G401 (cell line): ENCODE measurements around the gene PCDHB9. TPM values are rescaled to one million over a fixed set of nuclear protein-coding genes. Genes with fewer than 3 reads are reported as not detected.
A peak's percentile ranks its signal among the peaks of the same experiment; 100 is the strongest.
"Not testable (repeated sequence)": the region's sequence is repeated elsewhere in the genome, so short reads cannot be mapped to it uniquely, and the experiment has no call there.

ENCODE experiments used
- DNase-seq: peaks from one replicate; pipeline ENCODE4 v3.0.0-alpha.2; 2015; ENCODE audit warnings: low spot score
- in situ Hi-C: cut with HindIII; loops from 2 replicates; pipeline ENCODE4 v1.10.0; 2016; ENCODE audit warnings: low sequenced_read_pairs, mixed read lengths
- total RNA-seq: library from RNA; depleted of rRNA; stranded (reverse); fragments of >200 nt; shearing (Covaris generic); gene quantifications from 2 replicates; pipeline ENCODE4 v1.2.3, GENCODE V29; 2014; rRNA removed

The PCDHB9 gene
- 0.18 and 7.3 TPM in 2 replicates for total RNA-seq

DNA sequence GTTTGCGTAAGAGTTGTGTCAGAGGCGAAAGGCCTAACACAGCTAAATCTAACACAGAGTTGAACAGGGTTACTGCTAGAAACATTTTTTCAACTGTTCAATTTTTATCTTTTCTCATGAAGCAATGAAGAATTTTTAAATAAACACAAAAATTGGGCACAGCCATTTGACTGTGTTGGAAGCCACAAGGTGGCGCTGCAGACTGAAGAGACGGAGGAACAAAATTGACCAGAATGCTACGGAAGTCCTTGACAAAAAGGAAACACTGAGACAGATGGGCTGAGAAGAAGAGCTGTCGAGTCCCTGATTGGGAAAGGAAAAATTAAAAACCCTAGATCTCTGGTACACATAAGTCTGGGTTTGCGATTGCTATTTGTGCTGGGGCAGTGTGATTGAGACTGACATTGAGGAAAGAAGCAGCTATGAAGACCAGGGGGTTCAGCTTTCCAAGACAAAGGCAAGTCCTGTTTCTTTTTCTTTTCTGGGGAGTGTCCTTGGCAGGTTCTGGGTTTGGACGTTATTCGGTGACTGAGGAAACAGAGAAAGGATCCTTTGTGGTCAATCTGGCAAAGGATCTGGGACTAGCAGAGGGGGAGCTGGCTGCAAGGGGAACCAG lies at the start of gene PCDHB9:
Gene PCDHB9 (plus strand): TSS at position 265 of the 616 bp plus-strand sequence. CDS start 158 bp downstream, at position 423.
- in situ Hi-C loops: loop anchor here (25.0 kb wide), 1 partner anchor 375 kb away; no protein-coding TSS in a partner anchor
- peak; percentile 34 for DNase-seq

DNA sequence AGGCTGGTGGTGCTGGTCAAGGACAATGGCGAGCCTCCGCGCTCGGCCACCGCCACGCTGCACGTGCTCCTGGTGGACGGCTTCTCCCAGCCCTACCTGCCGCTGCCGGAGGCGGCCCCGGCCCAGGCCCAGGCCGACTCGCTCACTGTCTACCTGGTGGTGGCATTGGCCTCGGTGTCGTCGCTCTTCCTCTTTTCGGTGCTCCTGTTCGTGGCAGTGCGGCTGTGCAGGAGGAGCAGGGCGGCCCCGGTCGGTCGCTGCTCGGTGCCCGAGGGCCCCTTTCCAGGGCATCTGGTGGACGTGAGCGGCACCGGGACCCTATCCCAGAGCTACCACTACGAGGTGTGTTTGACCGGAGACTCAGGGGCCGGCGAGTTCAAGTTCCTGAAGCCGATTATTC lies 49.6 kb upstream of the PCDHB9 start:
- DNase-seq, in situ Hi-C loops: not testable (repeated sequence)

DNA sequence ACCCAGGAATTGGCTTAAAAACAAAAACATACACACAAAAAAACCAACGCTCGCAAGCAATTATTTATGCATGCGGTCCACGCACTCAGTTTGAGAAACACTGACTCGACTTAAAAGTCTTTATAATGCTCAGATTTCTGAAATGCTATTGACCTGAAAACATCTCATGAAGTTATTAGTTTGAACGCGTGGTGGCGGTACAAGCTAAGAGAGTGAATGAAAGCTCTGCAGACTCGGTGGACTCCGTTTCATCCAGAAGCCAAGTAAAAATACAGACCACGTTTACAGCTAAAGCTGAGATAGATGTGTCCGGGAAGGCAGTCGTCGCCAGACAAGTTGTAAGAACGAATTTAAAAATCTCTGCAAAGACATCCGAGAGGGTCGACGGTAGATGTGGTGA lies 37.1 kb upstream of the PCDHB9 start, which contains the start of gene PCDHB6:
Gene PCDHB6 (plus strand): TSS at position 246 of the 400 bp plus-strand sequence. CDS start 201 bp downstream, outside the sequence.
- in situ Hi-C loops: no loop called here
- DNase-seq: peak; percentile 39

DNA sequence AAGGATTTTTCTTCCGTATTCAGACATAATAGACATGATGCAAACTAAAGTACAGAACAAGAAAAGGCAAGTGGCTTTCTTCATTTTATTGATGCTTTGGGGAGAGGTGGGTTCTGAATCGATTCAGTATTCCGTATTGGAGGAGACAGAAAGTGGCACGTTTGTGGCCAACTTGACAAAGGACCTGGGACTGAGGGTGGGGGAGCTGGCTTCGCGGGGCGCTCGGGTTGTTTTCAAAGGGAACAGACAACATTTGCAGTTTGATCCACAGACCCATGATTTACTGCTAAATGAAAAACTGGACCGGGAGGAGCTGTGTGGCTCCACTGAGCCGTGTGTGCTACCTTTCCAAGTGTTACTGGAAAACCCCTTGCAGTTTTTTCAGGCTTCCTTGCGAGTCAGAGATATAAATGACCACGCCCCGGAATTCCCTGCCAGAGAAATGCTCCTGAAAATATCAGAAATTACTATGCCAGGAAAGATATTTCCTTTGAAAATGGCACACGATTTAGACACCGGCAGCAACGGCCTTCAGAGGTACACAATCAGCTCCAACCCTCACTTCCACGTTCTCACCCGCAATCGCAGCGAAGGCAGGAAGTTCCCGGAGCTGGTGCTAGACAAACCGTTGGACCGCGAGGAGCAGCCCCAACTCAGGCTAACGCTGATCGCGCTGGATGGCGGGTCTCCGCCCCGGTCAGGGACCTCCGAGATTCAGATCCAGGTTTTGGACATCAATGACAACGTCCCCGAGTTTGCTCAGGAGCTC lies 36.6 kb upstream of the PCDHB9 start:
- no peak for DNase-seq
- in situ Hi-C loops: no loop called here

DNA sequence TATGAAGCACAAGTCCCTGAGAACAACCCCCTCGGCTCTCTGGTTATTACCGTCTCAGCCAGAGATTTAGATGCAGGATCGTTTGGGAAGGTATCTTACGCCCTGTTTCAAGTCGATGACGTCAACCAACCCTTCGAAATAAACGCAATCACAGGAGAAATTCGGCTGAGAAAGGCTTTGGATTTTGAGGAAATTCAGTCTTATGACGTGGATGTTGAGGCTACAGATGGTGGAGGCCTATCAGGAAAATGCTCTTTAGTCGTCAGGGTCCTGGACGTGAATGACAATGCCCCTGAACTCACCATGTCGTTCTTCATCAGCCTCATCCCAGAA lies 36.0 kb upstream of the PCDHB9 start:
- DNase-seq: no peak
- in situ Hi-C loops: no loop called here

DNA sequence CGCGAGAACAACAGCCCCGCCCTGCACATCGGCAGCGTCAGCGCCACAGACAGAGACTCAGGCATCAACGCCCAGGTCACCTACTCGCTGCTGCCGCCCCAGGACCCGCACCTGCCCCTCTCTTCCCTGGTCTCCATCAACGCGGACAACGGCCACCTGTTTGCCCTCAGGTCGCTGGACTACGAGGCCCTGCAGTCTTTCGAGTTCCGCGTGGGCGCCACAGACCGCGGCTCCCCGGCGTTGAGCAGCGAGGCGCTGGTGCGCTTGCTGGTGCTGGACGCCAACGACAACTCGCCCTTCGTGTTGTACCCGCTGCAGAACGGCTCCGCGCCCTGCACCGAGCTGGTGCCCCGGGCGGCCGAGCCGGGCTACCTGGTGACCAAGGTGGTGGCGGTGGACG lies 35.3 kb upstream of the PCDHB9 start:
- in situ Hi-C loops: not testable (repeated sequence)

DNA sequence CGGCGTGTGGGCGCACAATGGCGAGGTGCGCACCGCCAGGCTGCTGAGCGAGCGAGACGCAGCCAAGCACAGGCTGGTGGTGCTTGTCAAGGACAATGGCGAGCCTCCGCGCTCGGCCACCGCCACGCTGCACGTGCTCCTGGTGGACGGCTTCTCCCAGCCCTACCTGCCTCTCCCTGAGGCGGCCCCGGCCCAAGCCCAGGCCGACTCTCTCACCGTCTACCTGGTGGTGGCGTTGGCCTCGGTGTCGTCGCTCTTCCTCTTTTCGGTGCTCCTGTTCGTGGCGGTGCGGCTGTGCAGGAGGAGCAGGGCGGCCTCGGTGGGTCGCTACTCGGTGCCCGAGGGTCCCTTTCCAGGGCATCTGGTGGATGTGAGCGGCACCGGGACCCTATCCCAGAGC lies 34.9 kb upstream of the PCDHB9 start:
- DNase-seq, in situ Hi-C loops: not testable (repeated sequence)

More for the DNA sequence above, 35.3 kb upstream of the PCDHB9 start:
- DNase-seq: not testable (repeated sequence)

DNA sequence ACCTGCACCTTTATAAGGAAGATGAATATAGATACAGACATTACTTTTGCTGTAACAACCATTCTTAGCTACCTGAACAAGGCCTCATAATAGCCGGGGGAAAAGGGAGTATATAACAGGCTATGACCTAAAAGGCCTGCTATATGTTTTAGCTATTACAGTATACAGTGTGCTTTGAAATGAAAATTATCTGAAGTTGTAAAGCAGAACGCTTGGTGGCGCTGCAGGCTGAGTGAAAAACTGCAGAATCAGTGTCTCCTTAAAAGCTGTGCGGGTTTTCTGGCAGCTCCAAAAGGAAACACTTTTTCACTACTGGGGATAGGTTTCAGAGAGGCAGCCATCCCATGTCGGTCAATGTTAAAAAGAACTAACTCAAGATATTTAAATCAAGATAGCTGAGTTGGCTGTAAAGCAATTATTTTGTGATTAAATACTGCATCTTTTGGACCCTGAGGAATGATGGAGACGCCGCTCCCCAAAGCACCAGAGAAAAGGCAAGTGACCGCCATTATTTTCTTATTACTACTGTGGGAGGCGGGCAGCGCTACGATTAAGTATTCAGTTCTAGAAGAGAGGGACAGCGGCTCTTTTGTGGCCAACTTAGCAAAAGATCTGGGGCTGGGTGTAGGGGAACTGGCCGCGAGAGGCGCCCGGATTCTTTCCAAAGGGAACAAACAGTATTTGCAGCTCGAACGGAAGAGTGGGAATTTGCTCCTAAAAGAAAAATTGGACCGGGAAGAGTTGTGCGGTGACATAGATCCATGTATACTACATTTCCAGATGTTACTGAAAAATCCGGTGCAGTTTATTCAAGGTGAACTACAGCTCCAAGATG lies 31.2 kb upstream of the PCDHB9 start:
- in situ Hi-C loops: no loop called here
- no peak for DNase-seq

DNA sequence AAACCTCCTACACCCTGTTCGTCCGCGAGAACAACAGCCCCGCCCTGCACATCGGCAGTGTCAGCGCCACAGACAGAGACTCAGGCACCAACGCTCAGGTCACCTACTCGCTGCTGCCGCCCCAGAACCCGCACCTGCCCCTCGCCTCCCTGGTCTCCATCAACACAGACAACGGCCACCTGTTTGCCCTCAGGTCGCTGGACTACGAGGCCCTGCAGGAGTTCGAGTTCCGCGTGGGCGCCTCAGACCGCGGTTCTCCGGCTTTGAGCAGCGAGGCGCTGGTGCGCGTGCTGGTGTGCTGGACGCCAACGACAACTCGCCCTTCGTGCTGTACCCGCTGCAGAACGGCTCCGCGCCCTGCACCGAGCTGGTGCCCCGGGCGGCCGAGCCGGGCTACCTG lies 29.6 kb upstream of the PCDHB9 start:
- in situ Hi-C loops, DNase-seq: not testable (repeated sequence)

DNA sequence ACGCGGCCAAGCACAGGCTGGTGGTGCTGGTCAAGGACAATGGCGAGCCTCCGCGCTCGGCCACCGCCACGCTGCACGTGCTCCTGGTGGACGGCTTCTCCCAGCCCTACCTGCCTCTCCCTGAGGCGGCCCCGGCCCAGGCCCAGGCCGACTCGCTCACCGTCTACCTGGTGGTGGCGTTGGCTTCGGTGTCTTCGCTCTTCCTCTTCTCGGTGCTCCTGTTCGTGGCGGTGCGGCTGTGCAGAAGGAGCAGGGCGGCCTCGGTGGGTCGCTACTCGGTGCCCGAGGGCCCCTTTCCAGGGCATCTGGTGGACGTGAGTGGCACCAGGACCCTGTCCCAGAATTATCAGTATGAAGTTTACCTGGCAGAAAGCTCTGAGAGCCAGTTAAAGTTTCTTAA lies 29.1 kb upstream of the PCDHB9 start:
- in situ Hi-C loops, DNase-seq: not testable (repeated sequence)

DNA sequence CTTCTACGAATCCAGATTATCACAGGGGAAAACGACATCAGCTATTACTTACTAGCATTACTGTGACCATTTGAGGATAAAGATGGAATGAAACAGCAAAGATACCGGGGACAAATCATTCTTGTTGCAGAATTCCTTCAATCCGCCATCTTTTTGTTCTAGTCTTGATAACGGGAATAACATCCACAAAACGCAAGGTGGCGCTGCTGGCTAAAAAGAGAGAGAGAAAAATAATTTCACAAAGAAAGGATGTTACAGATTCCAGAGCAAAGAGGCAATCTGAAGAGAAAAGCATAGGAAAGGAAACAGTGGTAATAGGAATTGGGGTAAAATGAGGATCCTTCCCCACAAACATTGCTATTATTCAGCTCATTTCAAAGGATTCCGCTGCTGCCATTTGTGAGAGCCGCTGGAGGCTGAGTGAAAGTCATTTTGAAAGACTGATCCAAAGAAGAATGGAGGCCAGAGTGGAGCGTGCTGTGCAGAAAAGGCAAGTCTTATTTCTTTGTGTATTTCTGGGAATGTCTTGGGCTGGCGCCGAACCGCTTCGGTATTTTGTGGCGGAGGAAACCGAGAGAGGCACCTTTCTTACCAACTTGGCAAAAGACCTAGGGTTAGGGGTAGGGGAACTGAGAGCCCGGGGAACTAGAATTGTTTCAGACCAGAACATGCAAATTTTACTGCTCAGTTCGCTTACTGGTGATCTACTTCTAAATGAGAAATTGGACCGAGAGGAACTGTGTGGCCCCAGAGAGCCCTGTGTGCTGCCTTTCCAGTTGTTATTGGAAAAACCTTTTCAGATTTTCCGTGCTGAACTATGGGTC lies 14.4 kb upstream of the PCDHB9 start, which contains the start of gene PCDHB7:
Gene PCDHB7 (plus strand): TSS at position 264 of the 824 bp plus-strand sequence. CDS start 192 bp downstream, at position 456.
- in situ Hi-C loops: no loop called here
- DNase-seq: peak; percentile 30

DNA sequence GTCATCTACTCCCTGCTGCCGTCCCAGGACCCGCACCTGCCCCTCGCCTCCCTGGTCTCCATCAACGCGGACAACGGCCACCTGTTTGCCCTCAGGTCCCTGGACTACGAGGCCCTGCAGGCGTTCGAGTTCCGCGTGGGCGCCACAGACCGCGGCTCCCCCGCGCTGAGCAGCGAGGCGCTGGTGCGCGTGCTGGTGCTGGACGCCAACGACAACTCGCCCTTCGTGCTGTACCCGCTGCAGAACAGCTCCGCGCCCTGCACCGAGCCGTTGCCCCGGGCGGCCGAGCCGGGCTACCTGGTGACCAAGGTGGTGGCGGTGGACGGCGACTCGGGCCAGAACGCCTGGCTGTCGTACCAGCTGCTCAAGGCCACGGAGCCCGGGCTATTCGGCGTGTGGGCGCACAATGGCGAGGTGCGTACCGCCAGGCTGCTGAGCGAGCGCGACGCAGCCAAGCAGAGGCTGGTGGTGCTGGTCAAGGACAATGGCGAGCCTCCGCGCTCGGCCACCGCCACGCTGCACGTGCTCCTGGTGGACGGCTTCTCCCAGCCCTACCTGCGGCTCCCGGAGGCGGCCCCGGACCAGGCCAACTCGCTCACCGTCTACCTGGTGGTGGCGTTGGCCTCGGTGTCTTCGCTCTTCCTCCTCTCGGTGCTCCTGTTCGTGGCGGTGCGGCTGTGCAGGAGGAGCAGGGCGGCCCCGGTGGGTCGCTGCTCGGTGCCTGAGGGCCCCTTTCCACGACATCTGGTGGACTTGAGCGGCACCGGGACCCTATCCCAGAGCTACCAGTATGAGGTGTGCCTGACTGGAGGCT lies 12.5 kb upstream of the PCDHB9 start:
- in situ Hi-C loops: loop anchor here (25.0 kb wide), 1 partner anchor 388 kb away; no protein-coding TSS in a partner anchor
- not testable (repeated sequence) for DNase-seq

DNA sequence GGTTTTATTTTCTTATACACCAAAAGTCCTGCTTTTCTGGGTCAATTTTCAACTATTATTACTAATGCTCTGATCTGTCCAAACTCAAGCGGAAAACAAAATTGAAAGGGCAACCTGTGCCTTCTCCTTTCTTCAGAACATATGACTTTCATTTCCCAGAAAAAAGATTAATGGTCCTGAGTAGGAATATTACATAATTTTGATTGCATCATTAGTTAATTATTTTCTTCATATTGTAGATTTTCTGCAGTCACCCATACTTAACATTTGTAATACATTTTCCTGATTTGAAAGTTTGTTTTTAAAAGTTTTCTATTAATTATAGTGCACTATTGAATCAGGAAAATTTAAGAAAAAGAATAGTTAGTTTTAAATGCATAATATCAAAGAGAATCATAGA lies 11.0 kb upstream of the PCDHB9 start:
- in situ Hi-C loops: loop anchor here (25.0 kb wide), 1 partner anchor 386 kb away; no protein-coding TSS in a partner anchor
- no peak for DNase-seq

DNA sequence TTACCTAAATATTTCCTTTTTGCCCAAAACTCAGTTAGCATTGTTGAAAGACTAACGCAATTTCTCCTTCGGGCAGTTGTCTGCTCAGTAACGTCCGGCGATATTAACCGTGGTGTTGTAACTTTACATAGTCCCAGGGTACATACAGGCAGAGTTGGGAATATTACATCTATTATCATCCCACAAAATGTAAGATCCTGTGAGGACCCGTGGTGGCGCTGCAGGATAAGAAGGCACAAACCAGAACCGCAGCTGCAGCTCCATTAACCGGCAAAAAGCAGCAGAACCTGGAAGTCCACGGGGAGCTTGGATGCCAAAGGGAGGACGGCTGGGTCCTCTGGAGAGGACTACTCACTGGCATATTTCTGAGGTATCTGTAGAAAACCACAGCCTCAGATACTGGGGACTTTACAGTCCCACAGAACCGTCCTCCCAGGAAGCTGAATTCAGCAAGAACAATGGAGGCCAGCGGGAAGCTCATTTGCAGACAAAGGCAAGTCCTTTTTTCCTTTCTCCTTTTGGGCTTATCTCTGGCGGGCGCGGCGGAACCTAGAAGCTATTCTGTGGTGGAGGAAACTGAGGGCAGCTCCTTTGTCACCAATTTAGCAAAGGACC lies 9.3 kb upstream of the PCDHB9 start, which contains the start of gene PCDHB8:
Gene PCDHB8 (plus strand): TSS at position 214 of the 615 bp plus-strand sequence. CDS start 245 bp downstream, at position 459.
- in situ Hi-C loops: loop anchor here (25.0 kb wide), 1 partner anchor 385 kb away; no protein-coding TSS in a partner anchor
- DNase-seq: not testable (repeated sequence)

DNA sequence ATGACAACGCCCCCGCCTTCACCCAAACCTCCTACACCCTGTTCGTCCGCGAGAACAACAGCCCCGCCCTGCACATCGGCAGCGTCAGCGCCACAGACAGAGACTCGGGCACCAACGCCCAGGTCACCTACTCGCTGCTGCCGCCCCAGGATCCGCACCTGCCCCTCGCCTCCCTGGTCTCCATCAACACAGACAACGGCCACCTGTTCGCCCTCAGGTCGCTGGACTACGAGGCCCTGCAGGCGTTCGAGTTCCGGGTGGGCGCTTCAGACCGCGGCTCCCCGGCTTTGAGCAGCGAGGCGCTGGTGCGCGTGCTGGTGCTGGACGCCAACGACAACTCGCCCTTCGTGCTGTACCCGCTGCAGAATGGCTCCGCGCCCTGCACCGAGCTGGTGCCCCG lies 7.6 kb upstream of the PCDHB9 start:
- DNase-seq: not testable (repeated sequence)
- in situ Hi-C loops: loop anchor here (25.0 kb wide), 1 partner anchor 383 kb away; no protein-coding TSS in a partner anchor

DNA sequence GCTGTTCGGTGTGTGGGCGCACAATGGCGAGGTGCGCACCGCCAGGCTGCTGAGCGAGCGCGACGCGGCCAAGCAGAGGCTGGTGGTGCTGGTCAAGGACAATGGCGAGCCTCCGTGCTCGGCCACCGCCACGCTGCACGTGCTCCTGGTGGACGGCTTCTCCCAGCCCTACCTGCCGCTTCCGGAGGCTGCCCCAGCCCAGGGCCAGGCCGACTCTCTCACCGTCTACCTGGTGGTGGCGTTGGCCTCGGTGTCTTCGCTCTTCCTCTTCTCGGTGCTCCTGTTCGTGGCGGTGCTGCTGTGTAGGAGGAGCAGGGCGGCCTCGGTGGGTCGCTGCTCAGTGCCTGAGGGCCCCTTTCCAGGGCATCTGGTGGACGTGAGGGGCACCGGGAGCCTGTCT lies 7.1 kb upstream of the PCDHB9 start:
- in situ Hi-C loops: loop anchor here (25.0 kb wide), 1 partner anchor 382 kb away; no protein-coding TSS in a partner anchor
- not testable (repeated sequence) for DNase-seq

DNA sequence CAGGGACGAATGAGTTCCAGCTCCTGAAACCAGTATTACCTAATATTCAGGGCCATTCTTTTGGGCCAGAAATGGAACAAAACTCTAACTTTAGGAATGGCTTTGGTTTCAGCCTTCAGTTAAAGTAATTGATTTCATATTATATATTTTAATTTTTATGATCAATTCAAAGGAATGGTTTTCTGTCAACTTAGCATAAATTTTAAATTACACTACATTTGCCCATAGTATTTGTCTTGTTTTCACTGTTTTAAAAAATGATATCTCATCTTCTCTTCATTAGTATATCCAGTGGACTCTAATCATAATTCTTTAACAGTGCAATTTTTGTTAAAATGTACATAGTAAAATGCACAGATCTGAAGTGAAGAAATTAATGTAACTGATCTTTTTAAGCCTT lies 6.6 kb upstream of the PCDHB9 start:
- no peak for DNase-seq
- in situ Hi-C loops: loop anchor here (25.0 kb wide), 1 partner anchor 382 kb away; no protein-coding TSS in a partner anchor
